Osteoblast (primary cell): Measurements from ENCODE around the gene ASB7. TPM values are rescaled to one million over a fixed set of nuclear protein-coding genes. Genes with fewer than 3 reads are reported as not detected.

Experiments used
- DNase-seq: peaks from one replicate; pipeline ENCODE4 v3.0.0; 2011; ENCODE audit warnings: low spot score, mixed read lengths; ENCODE audit not compliant: insufficient read length; ENCODE audit errors: missing footprints
- H2AFZ ChIP-seq: 2 replicates; pipeline ENCODE4 v1.6.0; 2011; ENCODE audit warnings: mild to moderate bottlenecking, low read length
- H3K27ac ChIP-seq: 2 replicates; pipeline ENCODE4 v1.5.1; 2011; ENCODE audit warnings: mild to moderate bottlenecking, low read depth, low read length, moderate library complexity
- H3K27me3 ChIP-seq: 2 replicates; pipeline ENCODE4 v1.6.0; 2012; ENCODE audit warnings: mild to moderate bottlenecking, control low read depth, inconsistent platforms, low read length, moderate library complexity; ENCODE audit not compliant: insufficient read depth
- H3K36me3 ChIP-seq: 2 replicates; pipeline ENCODE4 v1.5.1; 2011; ENCODE audit warnings: mild to moderate bottlenecking, low read length, control low read depth, moderate library complexity; ENCODE audit not compliant: insufficient read depth
- H3K4me1 ChIP-seq: 2 replicates; pipeline ENCODE4 v1.5.1; 2011; ENCODE audit warnings: mild to moderate bottlenecking, low read length, control low read depth, moderate library complexity; ENCODE audit not compliant: insufficient read depth
- H3K4me2 ChIP-seq: 2 replicates; pipeline ENCODE4 v1.6.0; 2011; ENCODE audit warnings: mild to moderate bottlenecking, low read length; ENCODE audit not compliant: insufficient read depth
- H3K4me3 ChIP-seq: fragments of 200-600 bp; sonication (generic); 3 replicates; pipeline ENCODE4 v1.5.1; 2012; ENCODE audit warnings: mild to moderate bottlenecking, low read length, inconsistent platforms; ENCODE audit not compliant: insufficient read depth
- H3K79me2 ChIP-seq: 2 replicates; pipeline ENCODE4 v1.6.0; 2012; ENCODE audit warnings: mild to moderate bottlenecking, low read length, control low read depth, inconsistent platforms; ENCODE audit not compliant: insufficient read depth
- H3K9me3 ChIP-seq: 2 replicates; pipeline ENCODE4 v1.5.1; 2011; ENCODE audit warnings: low read depth, low read length, control low read depth
- H4K20me1 ChIP-seq: 2 replicates; pipeline ENCODE4 v1.6.0; 2012; ENCODE audit warnings: mild to moderate bottlenecking, low read length, control low read depth; ENCODE audit not compliant: insufficient read depth
- total RNA-seq: library from RNA; depleted of rRNA; stranded (reverse); fragments of >200 nt; gene quantifications from 2 replicates; pipeline ENCODE4 v1.2.3, GENCODE V29; 2012
- TF ChIP-seq, protein P1 (sequence below): IDR thresholded peaks from 2 replicates; pipeline ENCODE4 v1.5.1; 2011; ENCODE audit warnings: mild to moderate bottlenecking, low read depth, low read length, moderate library complexity; ENCODE audit errors: extremely low read depth

ASB7 gene
- total RNA-seq, 1 donor = 18.1 TPM

DNA sequence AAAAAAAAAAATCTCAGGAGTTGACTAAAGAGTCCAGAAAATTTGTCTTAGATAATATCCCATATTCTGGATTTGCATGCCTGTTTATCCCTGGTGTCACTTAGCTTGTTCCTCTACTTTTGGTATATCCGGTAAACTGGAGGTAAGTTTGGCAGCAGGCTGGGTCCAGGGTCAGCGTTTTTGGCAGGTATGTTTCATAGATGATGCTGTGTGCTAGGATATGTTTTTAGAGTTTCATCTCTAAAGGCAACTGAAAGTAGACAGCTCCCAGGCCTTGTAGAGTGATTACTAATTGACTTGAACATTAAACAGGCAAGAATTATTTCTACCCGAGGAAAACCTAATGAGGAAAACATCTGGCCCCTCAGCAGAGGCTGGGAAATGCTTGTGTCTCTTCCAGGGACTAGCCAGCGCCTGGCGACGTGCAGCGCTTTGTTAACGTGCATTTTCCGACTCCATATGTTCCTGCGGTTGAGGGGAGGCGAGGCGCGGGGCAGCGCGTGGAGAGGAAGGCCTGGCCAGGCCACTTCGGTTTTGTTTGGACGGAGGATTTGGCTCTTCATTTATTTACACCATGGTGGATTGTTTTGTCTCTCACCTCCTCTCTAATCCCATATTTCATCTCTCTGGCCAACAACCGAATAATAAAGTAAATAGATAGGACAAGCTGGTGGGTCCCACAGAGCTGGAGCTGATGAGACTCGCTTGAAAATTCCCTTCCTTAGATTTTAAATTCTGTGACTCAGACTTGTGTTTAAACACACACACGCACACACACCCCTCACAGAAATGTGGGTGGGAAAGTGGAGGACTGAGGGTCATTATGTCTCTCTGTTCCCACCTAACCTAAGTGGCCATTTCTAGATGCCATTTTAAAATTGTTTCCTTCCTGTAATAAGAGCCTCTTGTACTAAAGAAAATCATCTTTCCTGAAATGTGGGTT is 65.3 kb downstream of the ASB7 start:
- H2AFZ ChIP-seq = peak overlapping the region; percentile 56
- no peak overlapping the region for H3K27ac ChIP-seq
- DNase-seq = peak; percentile 68

DNA sequence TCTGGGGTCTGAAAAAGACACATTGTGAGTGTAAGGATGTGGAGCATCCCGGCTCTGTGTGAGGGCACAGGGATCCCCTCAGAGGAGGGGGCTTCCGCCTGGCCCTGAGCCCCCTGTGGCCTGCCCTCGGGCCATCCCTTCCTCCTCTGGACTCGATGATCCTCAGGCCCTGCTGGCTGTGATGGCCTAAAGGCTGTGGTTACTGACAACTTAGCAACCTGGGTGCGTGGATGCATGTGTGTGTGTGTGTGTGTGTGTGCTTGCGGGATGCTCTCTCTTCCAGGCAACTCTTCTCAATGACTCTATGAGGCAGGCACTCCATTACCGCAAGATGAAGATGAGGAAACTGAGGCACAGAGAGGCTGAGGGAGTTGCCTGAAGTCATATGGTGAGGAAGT is 66.0 kb downstream of the ASB7 start:
- Histone ChIP-seq H3K4me2 (no peak overlapping the region), H3K4me3 (no peak overlapping the region), H3K4me1 (peaks cover 6% of the 10 kb centered on the region), H3K27ac (no peak overlapping the region), H3K9me3 (no peaks in the 10 kb centered on the region), H4K20me1 (no peaks in the 10 kb centered on the region), H2AFZ (peak overlapping the region; percentile 56), H3K27me3 (no peaks in the 10 kb centered on the region), H3K79me2 (no peaks in the 10 kb centered on the region), H3K36me3 (no peaks in the 10 kb centered on the region)
- DNase-seq = peak; percentile 69
- TF ChIP-seq, protein P1, sequence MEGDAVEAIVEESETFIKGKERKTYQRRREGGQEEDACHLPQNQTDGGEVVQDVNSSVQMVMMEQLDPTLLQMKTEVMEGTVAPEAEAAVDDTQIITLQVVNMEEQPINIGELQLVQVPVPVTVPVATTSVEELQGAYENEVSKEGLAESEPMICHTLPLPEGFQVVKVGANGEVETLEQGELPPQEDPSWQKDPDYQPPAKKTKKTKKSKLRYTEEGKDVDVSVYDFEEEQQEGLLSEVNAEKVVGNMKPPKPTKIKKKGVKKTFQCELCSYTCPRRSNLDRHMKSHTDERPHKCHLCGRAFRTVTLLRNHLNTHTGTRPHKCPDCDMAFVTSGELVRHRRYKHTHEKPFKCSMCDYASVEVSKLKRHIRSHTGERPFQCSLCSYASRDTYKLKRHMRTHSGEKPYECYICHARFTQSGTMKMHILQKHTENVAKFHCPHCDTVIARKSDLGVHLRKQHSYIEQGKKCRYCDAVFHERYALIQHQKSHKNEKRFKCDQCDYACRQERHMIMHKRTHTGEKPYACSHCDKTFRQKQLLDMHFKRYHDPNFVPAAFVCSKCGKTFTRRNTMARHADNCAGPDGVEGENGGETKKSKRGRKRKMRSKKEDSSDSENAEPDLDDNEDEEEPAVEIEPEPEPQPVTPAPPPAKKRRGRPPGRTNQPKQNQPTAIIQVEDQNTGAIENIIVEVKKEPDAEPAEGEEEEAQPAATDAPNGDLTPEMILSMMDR = no peak

More for the DNA sequence above, 65.3 kb downstream of the ASB7 start:
- Histone ChIP-seq H3K4me1 (peaks cover 10% of the 10 kb centered on the region), H3K36me3 (no peaks in the 10 kb centered on the region), H3K4me3 (no peak overlapping the region), H3K79me2 (no peaks in the 10 kb centered on the region), H3K27me3 (no peaks in the 10 kb centered on the region), H4K20me1 (no peaks in the 10 kb centered on the region), H3K4me2 (no peak overlapping the region), H3K9me3 (no peaks in the 10 kb centered on the region)
- TF ChIP-seq, protein P1 = no peak

DNA sequence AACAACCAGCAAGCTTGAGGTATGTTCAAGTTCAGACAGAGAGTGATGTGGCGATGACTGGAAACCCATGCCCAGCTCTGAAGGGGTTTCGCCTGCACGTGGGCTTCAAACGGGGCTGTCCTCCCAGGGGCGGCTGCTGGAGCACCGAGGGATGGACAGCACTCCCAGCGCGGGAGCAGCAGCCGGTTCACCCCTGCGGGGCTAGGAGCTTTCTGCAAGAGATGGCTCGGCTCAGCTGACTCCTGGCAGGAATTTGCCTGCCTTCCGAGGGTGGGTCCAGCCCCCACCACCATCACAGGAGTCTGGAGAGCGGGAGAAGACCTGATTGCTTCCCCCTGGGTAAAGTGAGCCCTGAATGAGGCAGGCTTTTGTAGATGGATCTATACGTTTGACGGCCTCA is 66.9 kb downstream of the ASB7 start:
- H3K4me2 ChIP-seq = no peak overlapping the region
- DNase-seq = no peak
- H3K4me3 ChIP-seq = no peak overlapping the region
- H3K79me2 ChIP-seq = no peaks in the 10 kb centered on the region
- H3K27me3 ChIP-seq = no peaks in the 10 kb centered on the region
- no peak overlapping the region for H2AFZ ChIP-seq
- no peaks in the 10 kb centered on the region for H3K9me3 ChIP-seq
- H4K20me1 ChIP-seq = no peaks in the 10 kb centered on the region
- H3K4me1 ChIP-seq = peaks cover 5% of the 10 kb centered on the region
- no peaks in the 10 kb centered on the region for H3K36me3 ChIP-seq
- TF ChIP-seq, protein P1 = no peak
- H3K27ac ChIP-seq = no peak overlapping the region

DNA sequence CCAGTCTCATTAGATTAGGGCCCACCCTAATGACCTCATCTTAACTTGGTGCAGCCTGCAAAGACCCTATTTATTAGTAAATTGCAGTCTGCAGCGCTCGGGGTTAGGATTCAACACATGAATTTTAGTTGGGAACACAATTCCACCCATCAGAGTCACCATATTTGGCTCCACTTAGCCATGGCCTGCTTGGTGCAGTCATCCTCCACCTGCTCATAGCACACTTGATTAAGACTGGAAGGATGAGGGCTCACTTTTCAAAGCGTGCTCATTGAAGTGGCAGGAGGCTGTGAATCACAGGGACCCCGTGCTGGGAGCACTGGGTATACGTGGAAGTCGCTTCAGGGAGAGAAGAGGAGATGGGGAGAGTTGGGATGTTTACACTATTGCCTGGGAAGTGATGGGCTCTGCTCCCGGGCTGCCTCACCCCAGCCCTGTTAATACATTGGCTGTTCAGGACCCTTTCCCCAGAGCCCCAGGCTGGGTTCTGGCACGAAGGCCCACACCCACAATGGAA is 68.2 kb downstream of the ASB7 start:
- no peak for DNase-seq
- H3K4me3 ChIP-seq = no peak overlapping the region
- peaks cover 5% of the 10 kb centered on the region for H3K4me1 ChIP-seq
- no peaks in the 10 kb centered on the region for H3K79me2 ChIP-seq
- no peaks in the 10 kb centered on the region for H3K9me3 ChIP-seq
- H3K4me2 ChIP-seq = no peak overlapping the region
- H3K27me3 ChIP-seq = no peaks in the 10 kb centered on the region
- TF ChIP-seq, protein P1 = no peak
- no peak overlapping the region for H3K27ac ChIP-seq
- H4K20me1 ChIP-seq = no peaks in the 10 kb centered on the region
- H2AFZ ChIP-seq = no peak overlapping the region
- H3K36me3 ChIP-seq = no peaks in the 10 kb centered on the region
